GM18502 (cell line): ENCODE data around the gene CENPL.
"Not testable (repeated sequence)": the region's sequence is repeated elsewhere in the genome, so short reads cannot be mapped to it uniquely, and the experiment has no call there.

Experiments used
- ATAC-seq: cut with Tn5 transposase; IDR thresholded peaks from one replicate; pipeline ENCODE4 v1.9.1; 2021; ENCODE audit warnings: mild to moderate bottlenecking; ENCODE audit not compliant: unreplicated experiment, poor library complexity

CENPL gene

GRCh38 chr1:173764331-173764730 lies 60.4 kb downstream of the CENPL start:
- not testable (repeated sequence) for ATAC-seq

DNA sequence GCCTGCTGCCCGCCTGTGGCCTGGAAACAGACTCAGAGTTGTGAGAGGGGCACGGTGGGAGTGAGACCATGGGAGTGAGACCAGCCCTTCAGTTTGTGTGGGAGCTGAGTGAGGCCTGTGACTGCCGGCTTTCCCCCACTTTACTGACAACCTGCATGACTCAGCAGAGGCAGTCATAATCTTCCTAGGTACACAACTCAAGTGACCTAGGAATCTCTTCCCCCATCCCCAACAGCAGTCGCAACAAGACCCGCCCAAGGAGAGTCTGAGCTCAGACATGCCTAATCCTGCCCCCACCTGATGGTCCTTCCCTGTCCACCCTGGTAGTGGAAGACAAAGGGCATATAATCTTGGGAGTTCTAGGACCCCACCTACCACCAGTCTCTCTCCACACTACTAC lies 65.7 kb downstream of the CENPL start:
- ATAC-seq = no peak

GRCh38 chr1:173758110-173758509 lies 66.6 kb downstream of the CENPL start:
- ATAC-seq = no peak

DNA sequence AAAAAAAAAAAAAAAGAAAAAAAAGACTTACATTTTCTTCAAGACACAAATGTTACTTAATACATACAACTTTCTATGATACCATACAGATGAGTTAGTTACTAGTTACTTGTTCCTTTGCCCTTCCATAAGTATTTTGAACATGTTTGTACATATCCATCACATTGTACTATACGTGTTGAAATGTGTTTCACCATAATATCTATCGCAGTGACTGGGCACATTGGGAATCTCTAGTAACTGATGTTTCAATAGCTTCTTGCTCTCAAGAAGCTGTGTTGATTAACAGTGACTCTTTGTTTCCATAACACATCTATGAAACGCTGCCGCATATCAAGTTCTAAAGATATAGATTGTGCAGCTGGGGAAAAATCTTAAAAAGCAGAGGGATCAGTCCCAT lies 67.0 kb downstream of the CENPL start:
- no peak for ATAC-seq

DNA sequence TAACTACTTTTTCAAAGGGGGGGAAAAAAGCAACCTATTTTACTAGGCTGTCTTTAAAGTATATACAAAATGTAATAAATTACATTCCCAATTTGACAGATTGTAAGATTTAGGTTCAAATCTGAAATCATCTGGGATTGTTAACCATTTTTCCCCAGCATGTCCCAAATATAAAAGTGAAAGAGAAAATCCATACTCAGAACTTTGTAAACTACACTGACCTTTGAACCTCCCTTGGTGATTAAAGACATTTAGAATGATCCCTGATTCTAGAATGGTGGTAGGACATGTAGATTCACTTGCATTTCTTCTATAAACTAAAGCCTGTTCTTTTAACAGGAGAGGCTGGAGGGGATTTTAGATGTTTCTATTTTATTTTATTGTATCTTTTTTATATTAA lies 70.9 kb downstream of the CENPL start:
- ATAC-seq = no peak
